Left cardiac atrium (tissue), 4 donors: ENCODE measurements around the gene GRN. TPM values are rescaled to one million over a fixed set of nuclear protein-coding genes. Genes with fewer than 3 reads are reported as not detected.

Source experiments
- ATAC-seq, 2 donors: fragments of 200-7000 bp; cut with Tn5 transposase; one replicate each; pipeline ENCODE4 v1.9.1; 2020; ENCODE audit warnings: mild to moderate bottlenecking in 2 of 2, moderate library complexity in 2 of 2
- DNase-seq: peaks from one replicate; pipeline ENCODE4 v3.0.0-alpha.2; 2020
- intact Hi-C, 2 donors: fragments of 100-400 bp; cut with DNase I; formaldehyde crosslinking; loops; one replicate each; pipeline versions ENCODE4 v1.14.1 to v1.15.1; 2022 to 2023
- total RNA-seq, 2 donors: library from RNA; stranded (reverse); fragmentation: NEBNext Ultra II Directional; extraction: Animal tissue kit (Norgen Biotek cat#: 25700); gene quantifications; one replicate each; pipeline ENCODE4 v1.2.1, GENCODE V29; 2021
- donor health status: DM: no; HTN: yes; CAD: no.
- donor health status: DM: no; HTN: yes; CAD: no; lungs with severe emphysema.
- donor health status: DM: yes; HTN: yes; CAD: no.
- donor health status: Dilated cardiomyopathy.

Gene GRN
- total RNA-seq, 2 donors from 2014 or later, result 190 to 206 TPM

DNA sequence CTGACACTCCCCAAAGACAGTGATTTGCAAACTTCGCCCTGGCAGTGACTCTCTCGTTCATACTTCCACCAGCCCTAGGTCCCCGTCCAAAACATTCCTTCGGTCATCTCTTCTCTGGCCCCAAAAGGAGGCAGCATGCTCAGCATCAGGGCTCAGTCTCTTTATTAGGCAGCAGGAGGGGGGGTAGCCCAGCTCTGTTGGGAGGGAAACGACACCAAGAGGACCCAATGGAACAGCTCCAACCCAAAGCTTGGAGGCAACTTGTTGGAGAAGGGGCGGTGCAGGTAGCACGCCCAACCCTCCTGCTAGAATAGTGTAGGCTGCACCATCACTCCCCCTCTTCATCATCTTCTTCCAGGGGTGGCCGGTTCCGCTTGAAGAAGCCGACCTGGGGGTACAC lies 26.9 kb downstream of the GRN start:
- intact Hi-C loops, result no loop called here
- DNase-seq, result no peak
- ATAC-seq, result no peak

DNA sequence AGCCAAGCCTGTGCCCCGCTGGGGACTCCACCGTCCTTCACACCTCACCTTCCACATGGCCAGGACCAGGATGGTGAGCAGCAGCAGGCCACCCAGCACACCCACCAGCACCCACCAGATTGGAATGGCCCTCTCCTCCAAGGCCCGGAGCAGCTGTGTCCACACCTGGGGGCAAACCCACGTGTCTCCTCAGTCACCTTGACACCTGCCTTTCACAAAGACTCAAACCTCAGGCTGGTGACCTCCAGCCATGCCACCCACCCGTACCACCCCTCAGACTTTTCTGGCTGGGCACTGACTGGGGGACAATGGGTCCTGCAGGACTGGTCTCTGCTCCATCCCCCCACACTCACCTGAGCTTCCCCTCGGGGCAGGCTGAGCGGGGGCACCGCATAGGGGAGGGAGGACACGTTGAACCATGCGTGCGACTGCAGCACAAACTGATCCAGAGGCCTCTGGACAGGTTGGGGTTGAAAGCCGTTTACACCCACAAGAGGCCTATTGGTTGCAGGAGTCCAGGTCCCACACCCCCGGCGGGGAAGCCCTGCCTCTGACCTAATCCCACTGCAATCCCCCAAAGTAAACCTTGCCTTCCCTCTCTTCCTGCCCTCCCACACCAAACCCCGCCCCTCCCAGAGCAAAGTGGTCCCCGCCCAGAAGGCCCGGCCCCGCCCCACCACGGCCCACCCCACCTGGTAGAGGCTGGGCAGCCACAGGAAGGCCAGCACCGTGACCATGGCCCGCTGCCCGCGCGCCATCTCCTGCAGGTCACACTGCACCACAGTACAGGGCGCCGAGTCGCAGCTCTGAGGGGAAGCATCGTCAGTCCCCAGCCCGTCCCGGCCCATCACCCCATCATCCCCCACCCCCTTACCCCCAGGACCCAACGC lies 29.4 kb downstream of the GRN start:
- intact Hi-C loops, result no loop called here
- no peak for DNase-seq
- ATAC-seq, result peak in 1 of 2 donors; percentile 49

DNA sequence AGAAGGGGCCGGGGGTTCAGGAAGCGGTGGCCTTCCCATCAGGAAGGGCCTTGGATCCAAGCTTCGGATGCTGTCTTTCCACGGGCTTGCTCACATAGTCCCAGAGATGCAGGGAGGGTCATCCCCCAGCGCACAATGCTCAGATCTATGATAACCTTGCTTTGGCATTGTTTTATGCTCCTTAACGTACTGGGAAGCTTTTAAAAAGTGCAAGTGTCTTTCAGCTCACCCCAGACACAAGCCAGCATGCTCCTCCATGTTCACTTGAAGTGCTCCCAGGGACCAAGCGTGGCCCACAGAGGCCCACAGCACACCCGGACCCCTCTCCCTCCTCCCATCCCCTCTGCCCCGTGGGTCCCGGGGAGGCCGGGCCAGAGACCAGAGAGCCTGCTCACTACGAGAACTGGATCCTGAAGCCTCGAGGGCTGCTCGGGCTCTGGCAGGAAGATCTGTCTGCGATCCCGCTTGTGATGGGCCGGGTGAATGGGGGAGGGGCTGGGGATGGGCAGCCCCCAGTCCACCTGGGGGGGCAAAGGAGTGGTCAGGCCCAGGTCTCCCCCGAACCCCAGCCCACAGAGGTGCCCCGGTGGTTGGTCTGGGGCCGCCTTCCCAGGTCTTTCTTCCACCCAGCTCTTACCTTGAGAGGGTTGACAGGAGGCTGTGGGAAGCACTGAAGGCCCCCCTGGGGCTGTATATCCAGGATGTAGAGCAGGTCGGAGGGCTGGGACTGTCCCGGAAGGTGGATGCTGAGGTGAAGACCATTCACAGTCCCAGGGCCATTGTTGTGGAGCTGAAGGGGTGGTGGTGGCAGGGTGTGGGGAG lies 30.3 kb downstream of the GRN start:
- peak; percentile 2 to 31 for ATAC-seq
- DNase-seq, result no peak
- intact Hi-C loops, result no loop called here

DNA sequence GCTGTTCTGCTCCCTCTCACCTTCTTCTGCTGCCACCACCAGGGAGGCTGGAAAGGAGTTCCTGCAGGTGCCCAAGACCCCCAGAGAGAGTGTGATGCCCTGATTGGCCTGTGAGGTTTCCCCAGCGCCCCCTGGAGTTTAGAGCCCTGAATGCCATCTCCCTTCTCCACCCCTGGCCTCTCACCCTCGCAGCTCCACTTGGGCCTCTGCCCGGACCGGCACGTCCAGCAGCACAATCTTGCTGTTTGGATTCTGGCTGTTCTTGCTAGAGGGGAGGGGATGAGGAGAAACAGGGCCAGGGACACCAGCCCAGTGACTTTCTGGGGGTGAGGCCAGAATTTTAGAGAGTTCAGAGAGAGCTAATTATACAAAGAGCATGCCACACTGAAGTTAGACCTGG lies 31.0 kb downstream of the GRN start:
- ATAC-seq, result peak; percentile 74 to 91
- intact Hi-C loops, result no loop called here

DNA sequence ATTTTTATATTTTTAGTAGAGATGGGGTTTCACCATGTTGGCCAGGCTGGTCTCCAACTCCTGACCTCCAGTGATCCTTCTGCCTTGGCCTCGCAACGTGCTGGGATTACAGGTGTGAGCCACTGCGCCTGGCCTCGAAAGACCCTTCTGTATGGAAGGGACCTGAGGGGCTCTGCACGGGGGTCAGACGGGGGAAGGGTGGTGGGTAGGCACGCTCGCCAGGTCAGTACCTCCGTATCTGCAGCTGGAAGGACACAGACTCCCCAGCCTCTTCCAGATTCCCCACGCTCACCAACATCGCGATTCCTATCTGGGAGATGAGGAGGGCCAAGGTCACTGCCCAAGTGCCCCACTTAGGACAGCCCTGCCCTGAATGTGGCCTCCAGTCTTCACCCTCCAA lies 31.7 kb downstream of the GRN start:
- no peak for ATAC-seq

More for the DNA sequence above, 31.0 kb downstream of the GRN start:
- DNase-seq, result peak; percentile 73

DNA sequence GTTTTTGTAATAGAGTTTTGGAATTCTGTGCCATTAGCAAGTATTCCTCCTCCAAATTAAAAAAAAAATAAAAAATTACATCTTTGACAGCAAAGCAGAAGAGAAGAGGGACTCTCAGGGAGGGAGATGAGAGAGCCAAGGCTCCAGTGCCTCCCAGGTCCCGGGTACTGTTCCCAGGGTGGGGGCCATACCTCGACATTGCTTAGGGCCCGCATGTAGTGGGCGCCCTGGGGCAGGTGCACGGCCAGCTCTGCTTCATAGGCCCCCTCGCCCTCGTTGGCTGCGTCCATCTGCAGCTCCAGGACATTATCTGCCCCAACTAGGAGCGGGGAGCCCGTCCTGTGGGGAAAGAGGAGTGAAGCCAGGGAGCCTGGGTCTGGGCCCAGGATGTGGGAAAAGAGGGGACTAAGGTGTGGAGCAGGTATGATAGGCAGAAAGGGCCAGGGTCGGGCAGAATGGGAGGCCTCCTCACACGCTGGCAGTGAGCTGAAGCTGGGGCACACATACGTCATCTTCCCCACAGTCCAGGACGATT lies 33.1 kb downstream of the GRN start:
- ATAC-seq, result no peak
- intact Hi-C loops, result no loop called here
- DNase-seq, result no peak

More for the DNA sequence above, 31.7 kb downstream of the GRN start:
- intact Hi-C loops, result no loop called here
- DNase-seq, result no peak

DNA sequence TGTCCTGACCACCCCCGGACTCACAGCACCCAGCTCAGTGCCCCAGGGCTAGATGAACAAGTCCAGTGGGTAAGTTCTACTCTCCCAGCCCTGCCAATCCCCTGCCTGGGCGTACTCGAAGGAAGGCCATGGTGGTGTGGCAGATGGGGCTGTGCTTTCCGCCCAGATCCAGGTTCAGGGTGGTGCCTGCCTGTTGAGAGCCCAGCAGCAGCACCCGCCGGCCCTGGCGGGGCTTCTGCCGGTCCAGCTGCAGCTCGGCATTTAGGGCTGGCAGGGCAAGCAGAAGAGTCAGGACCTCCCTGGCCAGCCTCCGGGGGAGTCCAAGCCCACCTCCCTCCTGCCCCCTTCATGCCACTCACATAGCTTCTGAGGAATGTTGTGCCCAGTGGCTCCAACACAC lies 34.8 kb downstream of the GRN start:
- ATAC-seq, result no peak
- intact Hi-C loops, result no loop called here
- no peak for DNase-seq

DNA sequence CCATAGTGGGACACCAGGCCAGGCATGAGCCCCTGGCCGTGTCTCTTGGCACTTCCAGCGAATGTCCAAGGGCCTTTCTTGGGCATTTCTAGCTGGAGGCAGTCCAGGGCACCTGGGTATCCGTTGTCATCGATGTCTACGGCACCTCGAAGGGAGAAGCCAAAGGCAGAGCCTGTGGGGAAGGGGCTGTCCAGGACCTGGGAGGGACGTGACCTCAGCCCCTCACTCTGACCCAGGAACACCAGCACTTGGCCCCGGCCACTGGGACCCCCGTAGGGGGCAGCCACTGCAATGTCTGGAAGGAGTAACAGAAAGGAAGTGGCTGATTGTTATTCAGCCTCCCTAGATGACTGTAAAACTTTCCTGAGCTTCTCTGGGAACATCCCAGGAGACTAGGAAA lies 35.7 kb downstream of the GRN start:
- ATAC-seq (no peak), DNase-seq (no peak)
- intact Hi-C loops, result no loop called here

DNA sequence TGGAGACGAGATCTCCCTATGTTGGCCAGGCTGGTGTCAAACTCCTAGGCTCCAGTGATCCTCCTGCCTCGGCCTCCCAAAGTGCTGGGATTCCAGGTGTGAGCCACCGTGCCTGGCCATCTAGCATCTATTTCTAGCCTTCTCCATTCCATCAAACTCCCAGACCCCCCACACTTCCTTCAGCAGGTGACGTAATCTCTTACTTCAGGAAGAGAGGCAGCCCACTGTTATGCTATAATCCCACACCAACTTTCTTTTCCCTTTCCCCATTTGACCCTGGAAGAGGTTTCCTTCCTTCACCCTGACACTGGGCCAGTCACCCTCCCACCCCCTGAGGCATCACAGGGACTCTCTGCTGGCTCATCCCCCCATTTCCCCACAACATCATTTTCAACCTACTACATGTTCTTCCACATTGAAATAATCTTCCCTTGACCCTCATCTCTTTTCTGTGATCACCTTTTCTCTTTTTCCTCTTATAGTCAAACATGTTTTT lies 36.8 kb downstream of the GRN start:
- intact Hi-C loops, result no loop called here
- no peak for DNase-seq
- ATAC-seq, result no peak

DNA sequence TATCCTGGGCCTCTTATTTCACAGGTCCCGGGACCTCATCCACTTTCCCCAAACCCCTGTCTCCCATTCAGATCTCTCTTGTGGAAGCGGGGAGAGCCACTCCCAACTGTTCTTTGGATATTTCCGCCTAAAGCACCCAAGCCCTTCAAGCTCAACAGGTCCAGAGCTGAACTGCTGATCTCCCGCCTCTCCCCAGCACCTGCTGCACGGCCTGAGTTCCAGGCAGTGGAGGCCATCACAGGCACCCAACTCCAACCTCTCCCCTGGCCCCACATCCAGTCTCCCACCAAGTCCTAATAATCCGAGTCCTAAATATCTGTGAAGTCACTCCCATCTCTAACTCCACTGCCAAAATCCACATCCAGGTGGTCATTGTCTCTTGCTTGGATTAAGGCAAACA lies 37.8 kb downstream of the GRN start:
- ATAC-seq, result no peak
- DNase-seq, result no peak
- intact Hi-C loops, result no loop called here

DNA sequence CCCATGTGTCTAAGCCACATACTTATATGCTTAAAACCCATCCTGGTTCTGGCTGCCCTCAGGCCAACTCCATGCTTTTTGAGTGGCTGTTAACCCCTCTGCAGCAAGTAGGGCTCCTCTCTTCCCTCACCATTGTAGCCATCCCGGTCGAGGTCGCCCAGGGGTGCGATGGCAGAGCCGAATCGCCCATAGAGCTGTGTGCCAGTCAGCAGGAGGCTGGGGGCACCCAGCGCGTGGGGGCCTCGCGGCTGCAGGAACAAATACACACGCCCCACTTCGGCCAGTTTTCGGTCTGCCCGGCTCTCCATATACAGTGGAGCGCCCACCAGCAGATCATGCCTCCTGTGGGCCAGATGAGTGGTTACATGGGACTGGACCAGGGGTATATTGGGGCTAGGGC lies 38.3 kb downstream of the GRN start:
- intact Hi-C loops, result no loop called here
- ATAC-seq (no peak), DNase-seq (no peak)

DNA sequence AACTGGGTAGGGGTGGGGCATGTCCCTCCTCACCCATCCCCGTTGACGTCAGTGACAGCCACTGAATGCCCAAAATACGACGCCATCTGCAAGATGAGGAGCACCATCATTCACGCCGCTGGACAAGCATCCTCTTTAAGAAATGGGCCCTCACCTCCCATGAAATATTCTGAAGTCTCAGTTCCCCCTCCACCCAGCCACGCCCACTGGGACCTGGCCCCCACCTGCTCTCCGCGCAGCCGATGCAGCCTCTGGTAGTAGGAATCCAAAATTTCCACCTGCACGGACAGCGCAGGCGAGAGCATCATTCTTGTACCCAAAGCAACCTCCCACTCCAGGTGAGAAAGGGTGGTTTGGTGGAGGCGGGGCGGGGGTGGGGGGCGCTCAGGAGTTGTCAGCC lies 38.8 kb downstream of the GRN start:
- DNase-seq, result no peak
- intact Hi-C loops, result no loop called here

DNA sequence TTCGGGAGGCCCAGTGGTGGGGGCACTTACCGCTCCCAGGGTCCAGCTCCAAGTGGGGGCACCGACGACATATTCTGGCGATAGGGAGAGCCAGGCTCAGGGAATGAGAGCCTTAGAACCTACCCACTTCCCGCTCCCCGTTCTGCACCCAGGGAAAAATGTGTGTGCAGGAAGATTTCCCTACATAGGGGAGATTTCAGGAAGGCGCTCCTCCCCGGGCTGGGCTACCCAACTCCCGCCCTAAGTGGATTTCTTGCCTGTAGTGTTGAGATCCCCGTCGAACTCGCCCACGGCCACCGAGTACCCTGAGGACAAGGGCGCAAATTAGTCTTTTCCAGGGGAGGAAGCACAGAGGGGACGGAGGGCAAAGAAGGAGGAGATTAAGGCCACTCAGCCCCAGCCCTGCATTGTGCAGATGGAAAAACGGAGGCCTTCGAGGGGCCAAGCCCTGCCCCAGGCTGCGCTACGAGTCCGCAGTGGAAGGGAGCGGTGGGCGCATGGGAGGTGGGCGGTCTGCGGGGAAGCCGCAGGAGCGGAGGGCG lies 39.2 kb downstream of the GRN start:
- intact Hi-C loops, result no loop called here
- ATAC-seq (no peak), DNase-seq (no peak)

More for the DNA sequence above, 38.8 kb downstream of the GRN start:
- ATAC-seq, result no peak

DNA sequence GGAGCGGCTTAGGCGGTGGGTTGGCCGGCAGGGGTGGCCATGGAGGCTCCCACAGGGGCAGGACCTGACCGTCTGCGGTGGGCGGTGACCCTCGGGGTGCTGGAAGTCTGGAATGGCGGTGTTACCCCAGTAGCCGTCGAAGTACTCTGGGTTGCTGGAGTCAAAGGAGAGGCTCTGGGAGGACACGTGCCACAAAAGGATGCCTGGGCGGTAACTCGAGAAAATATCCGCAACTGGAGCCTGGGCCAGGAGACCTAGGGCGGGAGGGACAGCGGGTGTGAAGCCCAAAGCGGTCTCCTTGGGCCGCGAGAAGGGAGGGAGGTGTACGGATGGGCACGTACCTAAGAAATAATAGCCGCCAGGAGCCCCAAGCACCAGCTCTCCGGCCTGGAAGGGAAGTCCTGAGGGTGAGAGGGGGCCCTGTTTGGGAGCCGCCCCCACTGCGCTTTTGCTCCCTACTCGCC lies 39.8 kb downstream of the GRN start:
- ATAC-seq (peak; percentile 13 to 20), DNase-seq (no peak)
- intact Hi-C loops, result loop anchor here in 1 of 2 donors (5.0 kb wide), 1 partner anchor 117 kb away; the partner anchor contains the start of gene GPATCH8

DNA sequence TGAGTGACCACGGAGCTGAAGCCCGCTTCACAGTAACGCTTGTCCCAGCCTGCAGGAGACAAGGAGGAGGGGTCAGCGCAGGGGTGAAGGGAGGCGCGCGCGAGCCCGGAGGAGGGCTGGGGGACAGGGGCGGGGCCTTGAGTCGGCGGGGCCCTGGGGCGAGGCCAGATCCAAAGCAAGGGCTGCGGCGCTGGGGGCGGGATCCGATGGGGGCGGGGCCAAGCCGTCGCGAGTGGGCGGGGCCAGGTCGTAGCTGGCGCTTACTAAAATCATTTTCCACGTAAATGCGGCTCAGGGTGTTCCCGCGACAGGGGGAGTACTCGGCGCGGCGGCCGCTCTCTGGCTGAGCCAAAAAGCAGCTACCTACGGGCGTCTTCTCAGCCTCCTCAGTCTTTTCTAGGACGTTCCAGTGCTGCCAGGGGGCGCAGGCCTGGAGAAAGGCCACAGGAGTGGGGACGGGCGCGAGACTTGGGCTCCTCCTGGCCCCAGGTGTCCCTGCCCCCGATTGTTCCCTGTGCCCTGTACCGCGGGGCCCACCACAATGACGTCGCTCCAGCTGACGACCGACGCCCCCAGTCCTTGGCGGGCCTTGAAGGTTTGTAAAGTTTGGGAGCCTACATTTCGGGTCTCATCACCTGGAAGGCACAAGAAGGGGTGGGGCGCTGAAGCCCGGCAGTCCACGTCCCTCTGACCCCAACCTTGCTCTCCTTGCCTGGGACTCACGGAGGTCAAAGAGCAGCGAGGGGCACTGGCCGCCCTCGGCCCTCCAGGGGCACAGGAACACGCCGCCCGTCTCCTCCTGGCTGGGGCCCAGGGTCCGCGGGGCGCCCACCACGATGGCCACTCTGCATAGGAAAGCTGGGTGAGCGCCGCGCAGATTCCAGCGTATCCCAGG lies 40.4 kb downstream of the GRN start:
- peak; percentile 92 to 94 for ATAC-seq
- intact Hi-C loops, result loop anchor here in 1 of 2 donors (5.0 kb wide), 1 partner anchor 117 kb away; the partner anchor contains the start of gene GPATCH8

DNA sequence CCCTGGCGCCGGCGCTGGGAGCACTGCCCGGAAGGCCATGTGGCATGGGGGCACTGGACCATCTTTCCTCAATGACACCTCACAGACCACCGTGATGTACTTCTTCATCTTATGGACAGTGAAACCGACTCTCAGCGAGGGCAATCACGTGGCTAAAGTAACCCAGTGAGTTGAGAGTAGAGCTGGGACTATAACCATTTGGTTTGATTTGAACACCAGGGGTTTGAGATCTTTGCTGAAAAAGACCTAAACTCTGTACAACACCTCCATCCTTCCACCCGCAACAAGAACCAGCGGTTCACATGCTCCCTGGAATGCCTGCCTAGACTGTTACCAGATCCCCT lies 41.1 kb downstream of the GRN start:
- DNase-seq (no peak), ATAC-seq (no peak)
- intact Hi-C loops, result loop anchor here in 1 of 2 donors (5.0 kb wide), 1 partner anchor 116 kb away; the partner anchor contains the start of gene GPATCH8

More for the DNA sequence above, 40.4 kb downstream of the GRN start:
- DNase-seq, result peak; percentile 89

DNA sequence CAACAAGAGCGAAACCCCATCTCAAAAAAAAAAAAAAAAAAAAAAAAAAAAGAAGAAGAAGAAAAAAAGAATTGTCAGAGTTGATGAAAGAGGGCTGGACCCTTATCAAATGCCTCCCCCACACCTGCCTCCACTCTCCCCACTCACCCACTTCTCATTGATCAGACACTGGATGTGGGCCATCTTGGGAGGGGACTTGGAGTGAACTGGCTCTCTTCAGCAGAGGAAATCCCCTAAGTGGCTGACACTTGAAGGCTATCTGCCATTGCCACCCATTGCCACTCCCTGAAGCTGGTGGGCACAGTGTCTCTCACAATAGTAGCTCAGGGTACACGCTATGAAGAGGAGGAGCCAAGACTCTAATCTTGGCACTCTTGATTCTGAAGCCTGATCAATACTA lies 42.7 kb downstream of the GRN start:
- intact Hi-C loops, result loop anchor here in 1 of 2 donors (5.0 kb wide), 1 partner anchor 114 kb away; the partner anchor contains the start of gene GPATCH8
- DNase-seq (no peak), ATAC-seq (no peak)

DNA sequence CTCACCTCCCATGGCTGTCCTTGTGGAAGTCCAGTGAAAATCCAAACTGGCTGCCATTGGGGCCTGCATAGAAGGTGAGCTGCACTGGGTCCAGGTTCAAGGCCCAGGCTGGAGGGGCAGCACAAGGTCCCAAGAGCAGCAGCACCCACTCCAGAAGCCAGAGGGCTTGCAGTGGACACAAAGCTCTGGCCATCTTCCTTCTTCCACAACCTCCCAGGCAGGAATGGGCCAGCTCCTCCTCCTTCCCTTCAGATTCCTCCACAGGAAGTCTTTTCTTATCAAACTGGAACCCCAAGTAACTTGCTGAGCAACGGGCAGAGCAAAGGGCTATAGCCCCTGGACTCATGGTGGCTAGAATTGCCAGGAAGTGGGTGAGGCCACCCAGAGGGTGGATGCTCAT lies 44.2 kb downstream of the GRN start, which contains the start of gene ITGA2B:
Gene ITGA2B (minus strand): TSS at position 369 of the 400 bp plus-strand sequence. CDS start 176 bp downstream, at position 193.
- intact Hi-C loops, result loop anchor here in 1 of 2 donors (5.0 kb wide), 1 partner anchor 113 kb away; the partner anchor contains the start of gene GPATCH8
- DNase-seq, result no peak
- ATAC-seq, result no peak
